Vagina (tissue), 2 donors: ENCODE measurements around the gene WWTR1.

Experiments used
- CTCF ChIP-seq, 3 experiments: fragments of 450-650 bp in 2 of 3; fragments of 200-600 bp in 1 of 3; sonication (generic) in 1 of 3; IDR thresholded peaks; one replicate each; pipeline ENCODE4 v1.5.1; 2017 to 2019; ENCODE audit warnings: antibody characterized with exemption in 3 of 3, mild to moderate bottlenecking in 2 of 3, moderate library complexity in 2 of 3
- POLR2A ChIP-seq, 2 donors: fragments of 450-650 bp; IDR thresholded peaks; one replicate each; pipeline ENCODE4 v1.6.1; 2017; ENCODE audit warnings: antibody characterized with exemption in 2 of 2, mild to moderate bottlenecking in 2 of 2, moderate library complexity in 2 of 2
- POLR2AphosphoS5 ChIP-seq, 2 donors: sonication (generic); formaldehyde crosslinking; IDR thresholded peaks; one replicate each; pipeline ENCODE4 v1.9.0; 2017; ENCODE audit warnings: antibody characterized with exemption in 2 of 2, mild to moderate bottlenecking in 2 of 2, low read depth in 1 of 2; ENCODE audit not compliant: insufficient read depth in 1 of 2

GRCh38 chr3:149619136-149619535, 38.7 kb downstream of the WWTR1 start:
- TF ChIP-seq CTCF (IDR thresholded peaks at IDR 0.05) (no peak), POLR2A (IDR thresholded peaks at IDR 0.05) (no peak), POLR2AphosphoS5 (IDR thresholded peaks at IDR 0.05; ENCODE audit: insufficient read depth in 1 of 2, low read depth in 1 of 2) (no peak)
